HK-2 (cell line): ENCODE results near the gene ABLIM1.
A peak's percentile ranks its signal among the peaks of the same experiment; 100 is the strongest.
"Not testable (repeated sequence)": the region's sequence is repeated elsewhere in the genome, so short reads cannot be mapped to it uniquely, and the experiment has no call there.

Experiments
- DNase-seq: peaks from one replicate; pipeline ENCODE4 v3.0.0-alpha.2; 2018; ENCODE audit not compliant: unreplicated experiment

The ABLIM1 gene

DNA sequence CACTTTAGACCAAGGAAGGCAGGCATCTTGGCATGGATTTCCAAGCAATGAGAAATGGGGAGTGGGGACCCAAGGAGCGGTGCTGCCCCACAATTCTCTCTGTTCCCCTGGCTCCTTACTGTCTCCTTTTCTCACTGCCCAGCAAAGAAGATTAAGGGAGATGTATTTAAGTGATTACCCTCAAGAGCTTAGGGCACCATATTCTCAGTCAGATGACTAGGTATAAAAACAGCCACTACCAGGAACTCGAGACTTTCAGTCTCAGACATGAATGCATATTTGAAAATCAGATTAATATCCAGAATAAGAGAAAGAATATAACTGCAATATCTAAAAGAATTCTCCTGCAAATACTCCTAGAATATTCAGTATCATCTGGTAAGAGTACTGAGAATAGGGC lies at the start of gene ABLIM1:
TSS of gene ABLIM1 (minus strand) at position 101 of the 400 bp plus-strand sequence. CDS start at position 26, 75 bp downstream.
- no peak for DNase-seq

DNA sequence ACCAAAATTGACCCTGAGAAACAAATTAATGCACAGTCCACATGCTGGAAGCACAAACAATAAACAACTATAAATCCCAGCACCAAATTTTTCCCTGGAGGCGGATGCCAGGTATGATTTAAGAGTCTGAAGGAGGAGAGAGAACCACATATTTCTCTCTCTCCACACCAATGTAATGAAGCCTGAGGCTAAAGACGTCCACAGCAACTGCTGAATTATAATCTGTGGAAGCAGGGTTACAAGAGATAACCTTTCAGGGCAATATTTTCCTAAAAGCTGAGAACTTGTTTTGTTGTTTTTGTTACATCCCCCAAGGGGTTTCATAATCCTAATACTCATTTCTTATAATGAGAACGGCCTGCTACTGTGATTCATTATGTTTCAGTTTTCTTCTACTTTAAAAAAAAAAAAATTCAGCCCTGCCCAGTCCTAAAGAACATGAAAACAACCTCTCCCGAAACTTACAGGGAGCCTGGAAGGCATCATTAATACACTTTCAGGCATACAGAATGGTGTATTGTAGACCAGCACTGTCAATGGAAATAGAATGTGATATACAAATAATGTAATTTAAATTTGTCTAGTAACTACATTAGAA lies 48.5 kb upstream of the ABLIM1 start:
- no peak for DNase-seq

DNA sequence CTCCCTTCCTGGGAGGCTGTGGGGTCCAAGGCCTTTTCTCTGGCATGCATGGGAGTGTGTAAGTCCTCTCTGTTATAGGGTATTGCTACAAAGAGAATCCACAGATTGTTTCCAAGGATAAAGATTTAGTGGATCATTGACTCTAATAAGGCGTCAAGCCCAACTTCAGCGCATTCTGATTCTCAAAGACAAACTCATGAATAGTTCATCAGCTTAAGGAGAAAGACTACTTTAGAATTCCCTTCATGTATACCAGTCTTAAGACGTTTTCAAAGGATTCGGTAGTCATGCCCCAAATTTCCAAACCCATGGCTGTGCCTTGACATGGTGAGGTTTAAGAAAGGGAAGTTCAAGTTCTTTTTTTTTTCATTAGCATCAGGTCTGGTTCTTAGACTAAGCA lies 46.6 kb upstream of the ABLIM1 start:
- DNase-seq = no peak

DNA sequence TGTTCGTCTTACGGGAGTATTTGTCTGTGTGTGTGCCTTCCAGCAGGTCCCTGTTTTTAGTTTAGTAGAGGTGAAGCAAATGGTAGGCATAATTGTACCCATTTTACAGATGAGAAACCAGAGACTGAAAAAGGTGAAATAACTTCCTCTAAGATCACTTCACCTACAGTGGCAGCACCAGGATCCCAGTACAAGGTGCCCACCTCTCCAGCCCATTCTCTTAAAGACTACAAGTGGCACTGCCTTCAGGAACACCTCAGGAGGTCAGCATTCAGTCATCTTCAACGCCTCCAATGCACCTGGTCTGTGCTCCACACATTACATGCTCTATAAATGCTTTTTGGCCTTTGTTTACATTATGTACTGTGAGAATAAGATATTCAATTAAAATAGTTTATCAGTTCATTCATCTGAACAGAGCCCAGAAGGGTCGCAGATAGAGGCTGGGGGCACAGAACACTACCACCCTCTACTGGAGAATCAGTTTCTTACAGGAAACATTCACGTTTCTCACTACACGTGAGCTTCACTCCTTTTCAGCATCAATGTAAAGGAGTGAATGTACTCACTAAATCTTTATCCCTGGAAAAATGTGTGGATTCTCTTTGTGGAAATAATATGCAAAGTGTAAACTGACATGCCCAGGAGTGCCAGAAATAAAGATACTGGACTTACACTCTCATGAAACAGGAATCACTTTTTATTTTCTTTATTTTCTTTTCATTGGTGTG lies 45.5 kb upstream of the ABLIM1 start:
- DNase-seq = no peak

DNA sequence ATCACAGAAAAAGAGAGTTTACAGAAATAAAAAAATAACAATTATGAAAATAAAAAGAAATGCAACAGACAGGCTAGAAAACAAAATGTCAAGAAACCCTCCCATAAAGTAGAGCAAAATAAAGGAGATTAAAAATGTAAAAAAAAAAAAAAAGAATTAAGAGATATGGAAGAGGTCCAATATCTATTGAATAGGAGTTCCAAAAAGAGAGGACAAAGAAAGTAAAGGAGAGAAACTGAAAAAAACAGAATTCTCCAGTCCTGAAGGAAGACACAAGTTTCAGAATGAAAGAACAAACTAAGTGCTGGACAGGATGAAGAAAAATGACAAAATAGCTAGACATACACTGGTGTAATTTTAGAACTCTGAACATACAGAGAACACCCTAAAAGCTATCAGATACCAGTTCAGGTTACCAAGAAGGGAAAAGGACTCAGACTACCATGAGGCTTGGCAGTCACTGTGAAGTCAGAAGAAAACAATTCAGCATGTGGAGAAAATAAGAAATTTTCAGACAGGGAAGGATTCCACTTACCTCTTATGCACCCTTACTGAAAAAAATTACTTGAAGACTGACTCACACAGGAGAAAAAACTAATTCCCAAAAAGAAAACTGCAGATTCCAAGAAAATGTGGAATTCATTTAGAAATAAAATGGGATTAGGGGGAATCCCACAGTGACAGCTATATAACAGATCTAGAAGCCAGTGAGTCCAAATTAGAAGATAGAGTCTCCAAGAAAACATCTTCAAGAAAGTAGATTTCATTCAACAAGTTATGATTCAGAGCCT lies 40.4 kb upstream of the ABLIM1 start:
- no peak for DNase-seq

DNA sequence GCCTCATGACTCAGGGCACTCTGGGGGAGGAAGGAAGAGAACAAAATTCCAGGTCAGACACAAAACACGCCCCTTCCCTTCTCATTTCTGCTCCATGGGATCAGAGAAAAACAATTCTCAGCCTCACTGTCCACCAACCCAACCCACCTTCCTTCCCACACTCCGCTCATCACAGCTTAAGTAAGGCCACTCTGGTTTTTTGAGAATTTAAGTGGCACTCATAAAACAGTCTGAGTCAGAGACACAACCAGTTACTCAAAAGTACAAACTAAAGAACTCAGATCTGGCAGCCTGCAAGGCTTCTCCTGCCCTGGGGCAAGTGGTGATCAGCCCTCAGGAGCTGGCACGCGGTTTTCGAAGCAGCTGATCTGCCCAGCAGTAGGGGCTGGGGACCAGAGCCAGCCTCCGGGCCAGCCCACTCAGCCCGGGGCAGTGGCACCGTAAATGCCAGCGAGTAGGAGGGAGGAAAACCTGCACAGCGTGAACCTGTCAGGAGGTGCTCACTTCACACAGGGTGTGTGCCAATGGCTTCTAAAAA lies 39.1 kb upstream of the ABLIM1 start:
- no peak for DNase-seq

DNA sequence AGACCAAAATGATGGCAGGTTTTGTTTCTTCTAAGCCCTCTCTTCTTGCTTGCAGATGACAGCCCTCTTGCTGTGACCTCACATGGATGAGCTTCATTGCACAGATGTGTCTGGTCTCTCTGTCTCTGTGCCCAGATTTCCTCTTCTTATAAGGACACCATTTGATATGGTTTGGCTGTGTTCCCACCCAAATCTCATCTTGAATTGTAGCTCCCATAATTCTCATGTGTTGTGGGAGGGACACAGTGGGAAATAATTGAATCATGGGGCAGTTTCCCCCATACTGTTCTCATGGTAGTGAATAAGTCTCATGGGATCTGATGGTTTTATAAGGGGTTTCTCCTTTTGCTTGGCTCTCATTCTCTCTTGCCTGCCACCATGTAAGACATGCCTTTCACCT lies 38.2 kb upstream of the ABLIM1 start:
- DNase-seq = not testable (repeated sequence)

DNA sequence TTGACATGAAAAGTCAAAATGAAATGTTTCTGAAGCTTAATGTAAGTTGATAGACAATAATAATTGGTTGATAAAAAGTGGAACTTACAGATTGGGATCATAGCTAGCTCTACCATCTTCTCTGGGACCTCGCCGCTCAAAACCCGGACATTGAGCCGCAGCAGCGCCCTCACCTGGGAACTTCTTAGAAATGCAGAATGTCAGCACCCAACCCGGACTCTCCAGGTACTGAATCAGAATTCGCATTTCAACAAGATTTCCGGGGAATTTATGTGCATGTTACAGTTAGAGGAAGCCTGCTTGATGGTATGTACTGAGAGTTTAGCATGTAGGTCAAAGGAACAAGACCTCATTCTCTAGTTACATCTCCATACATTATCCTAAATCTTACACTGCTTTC lies 36.7 kb upstream of the ABLIM1 start:
- DNase-seq = peak; percentile 34

DNA sequence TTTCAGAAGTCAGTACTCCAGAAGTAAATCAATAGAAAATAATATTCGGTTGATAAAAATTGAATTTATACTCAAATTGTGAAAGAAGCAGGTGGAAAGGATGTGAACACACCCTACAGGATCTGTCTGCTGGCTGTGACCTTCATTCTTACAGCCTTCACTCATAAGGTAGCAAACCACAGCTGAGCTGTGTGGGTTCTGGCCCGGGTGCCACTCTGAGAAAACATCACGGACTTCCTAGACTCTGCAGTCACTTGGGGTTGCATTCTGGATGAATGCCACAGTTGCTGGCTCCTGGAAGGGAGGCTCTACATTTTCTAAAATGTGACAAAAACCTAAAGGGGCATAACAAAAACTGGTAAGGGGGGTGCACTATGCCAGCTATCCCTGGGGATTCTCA lies 36.0 kb upstream of the ABLIM1 start:
- no peak for DNase-seq

DNA sequence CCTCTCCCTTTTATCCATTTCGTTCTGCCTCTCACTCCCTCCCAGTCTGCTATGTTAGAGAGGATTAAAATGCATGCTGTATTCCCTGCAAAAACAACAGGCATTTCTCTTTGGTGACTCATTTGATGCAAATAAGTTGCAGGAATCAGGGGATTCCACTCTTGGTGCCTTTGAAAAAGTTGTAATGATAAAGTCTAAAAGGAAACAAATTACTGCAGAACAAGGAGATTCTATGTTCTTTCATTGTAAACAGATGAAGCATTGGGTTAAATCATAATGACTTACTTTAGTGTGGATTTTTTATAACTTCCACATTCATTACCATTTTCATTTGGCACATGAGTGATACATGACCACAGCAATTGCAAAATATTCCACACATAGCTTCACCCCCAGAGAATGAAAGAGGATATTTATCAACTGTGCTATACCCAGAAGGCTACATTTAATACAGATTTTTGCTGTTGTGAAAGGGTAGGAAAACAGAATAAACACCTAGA lies 33.4 kb upstream of the ABLIM1 start:
- DNase-seq = no peak

DNA sequence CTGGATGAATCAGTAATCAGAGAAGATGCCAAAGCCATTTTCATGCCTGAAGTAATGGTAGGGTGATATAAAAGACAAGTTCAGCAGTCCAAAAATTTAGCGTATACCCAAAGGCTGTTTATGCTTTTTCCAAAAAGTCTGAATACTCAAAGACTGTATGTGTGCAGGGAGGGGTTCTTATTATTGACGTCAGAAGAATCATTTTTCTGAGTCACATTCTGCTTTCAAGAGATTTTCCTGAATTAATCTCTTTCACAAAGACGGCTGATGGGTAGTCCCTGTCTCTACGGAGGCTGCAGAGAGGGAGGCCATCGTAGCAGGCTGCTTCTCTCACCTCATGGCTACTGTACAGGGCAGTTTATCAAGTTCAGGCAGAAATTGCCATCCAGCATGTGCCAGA lies 30.7 kb upstream of the ABLIM1 start:
- no peak for DNase-seq

DNA sequence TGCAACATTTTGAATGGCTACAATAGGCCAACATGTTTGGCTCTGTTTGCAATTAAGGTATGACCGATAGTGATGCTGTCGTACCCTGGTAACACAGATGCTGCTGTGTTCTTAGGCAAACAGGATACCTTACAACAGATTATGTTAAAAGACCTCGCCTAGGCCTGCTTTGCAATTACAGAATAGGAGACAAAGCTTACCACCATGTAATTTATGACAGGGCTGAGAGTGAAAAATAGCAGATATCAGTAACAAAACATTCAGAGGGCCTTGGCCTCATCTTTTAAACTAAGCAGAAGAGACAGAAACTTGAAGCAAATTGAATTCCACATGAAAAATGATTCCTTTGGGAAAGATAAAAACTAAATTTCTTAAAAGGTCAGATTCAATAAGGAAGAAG lies 29.4 kb upstream of the ABLIM1 start:
- no peak for DNase-seq

DNA sequence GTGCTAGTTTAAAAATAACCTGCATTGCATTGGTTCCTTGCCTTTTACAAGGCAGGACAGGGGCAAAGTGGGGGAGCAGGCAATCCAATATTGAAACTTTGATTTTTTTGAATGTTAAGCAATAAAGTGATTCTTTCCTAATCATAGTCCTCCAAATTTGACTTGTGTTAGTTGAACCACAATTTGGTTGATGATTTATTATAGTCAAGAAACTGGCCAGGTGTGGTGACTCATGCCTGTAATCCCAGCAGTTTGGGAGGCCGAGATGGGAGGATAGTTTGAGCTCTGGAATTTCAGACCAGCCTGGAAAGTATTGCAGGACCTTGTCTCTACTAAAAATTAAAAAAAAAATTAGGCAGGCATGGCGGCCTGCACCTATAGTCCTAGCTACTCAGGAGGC lies 27.9 kb upstream of the ABLIM1 start:
- peak; percentile 25 for DNase-seq

DNA sequence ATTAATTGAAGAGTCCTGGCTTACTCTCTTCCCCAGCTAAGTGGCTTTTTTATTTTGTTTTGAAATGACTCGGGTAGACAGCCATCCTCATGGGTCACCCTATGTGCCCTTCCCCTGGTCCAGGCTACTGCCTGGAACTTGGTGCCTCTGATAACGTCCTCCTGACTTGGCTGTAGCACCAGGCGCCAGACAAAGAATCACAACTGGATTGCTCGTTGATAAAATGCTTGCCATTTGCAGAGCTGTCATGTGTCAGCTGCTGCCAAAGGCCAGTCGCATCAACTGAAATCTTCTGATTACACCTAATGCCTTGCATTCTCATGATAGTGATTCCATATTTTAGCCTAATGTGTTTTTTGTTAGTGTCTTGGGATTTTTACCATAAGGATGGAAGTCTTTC lies 27.4 kb upstream of the ABLIM1 start:
- DNase-seq = no peak

DNA sequence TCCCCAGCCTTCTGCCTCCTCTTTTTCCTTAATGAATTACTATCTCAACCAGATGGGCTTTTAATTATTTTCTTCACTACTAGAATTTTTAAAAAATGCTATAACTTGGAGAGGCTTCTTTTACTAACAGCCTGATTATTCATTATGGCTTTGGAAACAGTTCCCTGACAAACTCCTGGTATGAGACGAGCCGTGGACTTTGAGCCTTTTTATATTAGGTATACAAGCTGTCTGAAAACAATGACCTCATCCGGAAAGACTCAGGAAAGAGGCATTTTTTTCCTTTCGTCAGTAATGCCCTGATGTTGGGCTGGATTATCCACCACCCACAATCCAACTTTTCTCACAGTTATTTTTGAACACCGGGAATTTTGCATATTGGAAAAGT lies 26.7 kb upstream of the ABLIM1 start:
- DNase-seq = no peak

DNA sequence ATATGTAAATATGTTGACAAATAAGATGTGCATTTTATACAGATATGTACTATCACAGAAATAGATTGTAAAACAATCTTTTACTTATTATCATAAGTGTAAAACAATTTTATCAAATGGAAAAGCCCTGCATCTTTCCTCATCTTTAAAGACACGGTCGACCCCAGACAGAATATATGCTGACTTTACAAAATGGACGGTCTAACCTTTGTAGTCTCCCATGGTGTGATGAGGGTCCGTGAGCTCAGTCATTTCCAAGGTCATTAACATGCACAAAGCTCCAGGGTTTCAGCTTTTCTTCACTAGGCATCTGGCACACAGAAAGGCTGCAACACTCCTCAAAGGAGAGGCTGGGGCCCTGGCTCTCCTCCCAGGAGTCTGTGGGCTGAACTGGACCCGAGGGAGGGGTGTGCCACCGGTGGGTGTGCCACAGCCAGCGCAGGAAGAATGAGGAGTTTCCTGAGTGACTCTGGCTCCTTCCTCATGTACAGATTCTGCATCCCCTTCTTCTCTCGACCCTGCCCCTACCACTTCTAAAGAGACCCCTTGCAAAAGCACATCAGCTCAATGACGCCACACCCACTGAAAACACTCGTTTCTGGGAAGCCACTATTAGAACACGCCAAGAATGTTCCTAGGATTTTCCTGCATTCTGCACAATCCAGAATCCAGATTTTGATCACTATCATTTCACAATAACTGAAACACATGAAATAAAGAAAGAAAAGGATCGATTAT lies 26.2 kb upstream of the ABLIM1 start:
- no peak for DNase-seq

DNA sequence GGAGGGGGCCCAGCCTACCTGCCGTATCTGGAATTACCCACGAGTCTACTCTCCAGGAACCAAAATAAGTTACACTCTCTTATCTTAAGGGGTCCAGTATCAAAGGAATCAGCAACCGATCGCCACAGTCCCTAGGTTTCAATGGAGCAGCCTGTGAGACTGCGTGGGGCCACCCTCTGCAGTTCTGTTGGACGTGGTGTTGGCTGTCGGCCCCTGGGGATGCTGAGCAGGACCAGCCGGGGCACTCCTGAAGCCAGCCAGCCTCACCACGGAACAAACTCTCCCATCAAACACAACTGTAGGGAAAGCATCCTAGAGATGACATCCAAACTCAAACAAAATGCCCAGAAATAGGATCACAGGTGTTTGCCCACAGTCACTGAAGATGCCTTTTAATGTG lies 25.5 kb upstream of the ABLIM1 start:
- no peak for DNase-seq

DNA sequence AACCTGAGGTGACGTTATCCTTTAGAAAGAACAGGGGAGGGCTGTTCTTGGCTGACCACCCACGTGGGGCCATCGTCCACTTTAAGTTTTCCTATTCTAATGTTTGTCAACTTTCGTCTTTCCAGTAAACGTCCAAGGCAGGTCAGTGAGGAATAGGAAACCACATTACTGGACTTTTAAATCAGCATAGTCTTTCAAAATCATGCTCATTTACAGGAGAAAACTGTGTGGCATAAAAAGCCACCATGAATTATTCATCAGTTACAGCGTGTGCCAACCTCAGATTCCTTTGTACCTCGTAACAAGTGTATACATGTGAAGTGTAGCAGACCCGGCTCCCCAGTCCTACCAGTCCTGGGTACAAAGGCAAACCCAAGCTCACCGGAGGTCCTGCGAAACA lies 25.1 kb upstream of the ABLIM1 start:
- no peak for DNase-seq

DNA sequence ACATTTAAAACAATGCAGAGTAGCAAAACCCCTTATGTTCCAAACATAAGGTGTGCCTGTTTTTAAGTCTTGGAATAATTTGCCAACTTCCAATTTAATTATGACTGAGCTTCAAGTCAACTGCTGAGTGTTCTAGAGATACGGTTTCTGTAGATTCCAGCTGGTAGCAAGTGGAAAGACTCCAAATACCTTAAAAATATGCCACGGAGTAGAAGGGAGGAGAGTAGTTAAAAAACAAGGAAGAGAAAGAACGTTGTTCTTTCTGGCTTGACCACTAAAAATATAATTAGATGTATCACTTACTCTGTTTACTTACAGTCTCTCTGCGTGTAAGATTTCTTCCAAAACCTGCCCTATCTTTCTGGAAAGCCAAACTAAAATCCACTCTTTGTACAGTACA lies 24.5 kb upstream of the ABLIM1 start:
- DNase-seq = no peak

DNA sequence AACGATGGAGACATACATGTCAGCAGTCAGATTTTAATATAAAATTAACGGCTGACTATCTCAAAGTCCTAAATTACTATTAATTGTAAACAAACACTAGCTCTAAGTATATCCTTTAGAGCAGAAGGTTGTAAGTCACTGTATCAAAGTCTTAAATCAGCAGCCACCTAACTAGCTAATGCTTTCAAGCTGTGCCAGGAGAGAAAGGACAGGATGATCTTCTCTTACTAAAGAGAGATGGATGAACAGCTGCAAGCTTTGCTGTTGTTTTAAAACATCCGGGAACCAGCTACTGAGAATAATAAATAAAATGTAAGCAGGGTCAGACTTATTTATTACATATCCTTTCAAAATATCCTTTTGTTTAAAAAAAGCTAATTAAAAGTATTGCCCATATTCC lies 24.0 kb upstream of the ABLIM1 start:
- no peak for DNase-seq

DNA sequence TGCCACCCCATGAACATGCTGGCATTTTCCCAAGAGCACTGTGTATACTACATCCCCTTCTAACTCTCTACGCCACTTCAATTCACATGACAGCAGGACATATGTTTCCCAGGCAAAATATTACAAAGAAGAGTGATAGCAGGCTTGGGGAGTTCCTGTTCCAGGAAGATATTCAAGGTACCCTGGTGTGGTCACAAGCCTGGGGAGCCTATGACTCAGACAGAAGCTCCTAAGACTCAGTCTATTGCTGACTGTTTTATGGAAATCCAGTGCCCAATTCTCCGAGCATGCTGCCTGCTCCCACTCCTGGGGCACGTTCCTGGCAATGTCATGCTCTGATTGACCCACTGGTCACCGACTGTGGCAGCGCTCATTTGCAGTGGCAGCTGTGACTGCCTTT lies 23.5 kb upstream of the ABLIM1 start:
- DNase-seq = no peak

DNA sequence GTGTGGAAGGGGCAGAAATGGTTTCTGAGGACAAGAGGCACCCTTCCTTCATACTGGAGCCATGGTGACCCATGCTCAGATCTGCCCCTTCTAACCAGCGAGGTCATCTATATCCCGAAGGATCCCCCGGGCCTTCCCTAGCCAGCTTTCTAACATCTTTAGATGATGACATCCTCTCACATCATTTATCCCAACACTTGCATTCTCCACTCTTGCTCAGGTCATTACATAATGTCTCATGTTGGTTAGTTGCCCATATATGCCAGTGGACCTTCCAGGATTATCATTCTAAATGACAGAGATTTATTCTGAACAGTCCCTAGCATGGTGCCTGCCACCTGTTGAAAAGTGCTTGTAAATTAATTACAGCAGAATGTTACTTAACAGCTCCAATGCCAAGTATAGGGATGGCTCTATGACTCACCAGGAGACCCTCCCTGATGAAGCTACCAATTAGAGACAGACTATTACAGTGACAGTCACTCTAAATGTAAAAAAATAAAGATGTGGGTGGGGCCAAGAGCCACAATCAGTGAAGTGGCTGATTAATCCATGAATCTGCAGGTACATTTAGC lies 22.6 kb upstream of the ABLIM1 start:
- DNase-seq = no peak
